GM12891 (cell line): ENCODE data around the gene MMADHC.

Source experiments
- DNase-seq: peaks from one replicate; pipeline ENCODE4 v3.0.0; 2011; ENCODE audit warnings: low spot score; ENCODE audit not compliant: insufficient read length
- FAIRE-seq: peaks from 2 replicates; lab custom pipeline; 2011; peaks lifted over from hg19 to GRCh38; lab: Jason Lieb, UNC
- PAX5 ChIP-seq: IDR thresholded peaks from 2 replicates; pipeline ENCODE4 v1.6.1; 2011; ENCODE audit warnings: low read length, moderate library complexity, mild to moderate bottlenecking; ENCODE audit not compliant: insufficient read depth, severe bottlenecking
- POLR2A ChIP-seq: IDR thresholded peaks from 2 replicates; pipeline ENCODE4 v1.6.1; 2011; ENCODE audit warnings: low read depth, low read length, control low read depth
- POLR2AphosphoS5 ChIP-seq: IDR thresholded peaks from 2 replicates; pipeline ENCODE4 v1.6.1; 2011; ENCODE audit warnings: low read depth, low read length, control low read depth
- POU2F2 ChIP-seq: IDR thresholded peaks from 2 replicates; pipeline ENCODE4 v1.6.1; 2011; ENCODE audit warnings: low read depth, mild to moderate bottlenecking, control low read depth, low read length, moderate library complexity
- SPI1 ChIP-seq: IDR thresholded peaks from 2 replicates; pipeline ENCODE4 v1.6.1; 2011; ENCODE audit warnings: low read depth, low read length, control low read depth
- TAF1 ChIP-seq: IDR thresholded peaks from 2 replicates; pipeline ENCODE4 v1.6.1; 2011; ENCODE audit warnings: low read depth, low read length, control low read depth

The MMADHC gene

GRCh38 chr2:149538138-149538833 is 49.3 kb downstream of the MMADHC start:
- FAIRE-seq (no peak), DNase-seq (no peak)
- no peak for TF ChIP-seq POLR2A
- TF ChIP-seq POLR2AphosphoS5 = no peak
- no peak for TF ChIP-seq SPI1
- no peak for TF ChIP-seq POU2F2
- no peak for TF ChIP-seq PAX5
- no peak for TF ChIP-seq TAF1

- DNase-seq (no peak), FAIRE-seq (no peak)
- TF ChIP-seq POLR2AphosphoS5 = no peak
- TF ChIP-seq SPI1 = no peak
- TF ChIP-seq POLR2A = no peak
- no peak for TF ChIP-seq PAX5
- TF ChIP-seq POU2F2 = no peak
- TF ChIP-seq TAF1 = no peak
These were observed 50.4 kb downstream of the MMADHC start for GRCh38 chr2:149537092-149537726.

GRCh38 chr2:149536649-149537048 is 50.9 kb downstream of the MMADHC start:
- FAIRE-seq (no peak), DNase-seq (no peak)
- TF ChIP-seq PAX5 (no peak), TAF1 (no peak)

GRCh38 chr2:149534674-149535073 is 52.9 kb downstream of the MMADHC start:
- TF ChIP-seq PAX5 = no peak
- TF ChIP-seq SPI1 = no peak
- TF ChIP-seq POLR2AphosphoS5 = no peak
- no peak for TF ChIP-seq POU2F2
- no peak for TF ChIP-seq TAF1
- no peak for TF ChIP-seq POLR2A
- FAIRE-seq = no peak
- no peak for DNase-seq

GRCh38 chr2:149528983-149529382 is 58.6 kb downstream of the MMADHC start:
- DNase-seq = no peak
- no peak for TF ChIP-seq SPI1
- no peak for TF ChIP-seq POLR2AphosphoS5
- TF ChIP-seq POU2F2 = no peak
- TF ChIP-seq POLR2A = no peak
- TF ChIP-seq TAF1 = no peak
- no peak for TF ChIP-seq PAX5
- peak; percentile 5 for FAIRE-seq

- no peak for TF ChIP-seq POU2F2
- TF ChIP-seq POLR2A = no peak
- no peak for TF ChIP-seq PAX5
- no peak for TF ChIP-seq POLR2AphosphoS5
- TF ChIP-seq TAF1 = no peak
- no peak for TF ChIP-seq SPI1
- FAIRE-seq = no peak
- no peak for DNase-seq
These were observed 59.4 kb downstream of the MMADHC start for GRCh38 chr2:149527998-149528755.

- DNase-seq (no peak), FAIRE-seq (no peak)
- TF ChIP-seq SPI1 = no peak
- no peak for TF ChIP-seq POU2F2
- no peak for TF ChIP-seq POLR2AphosphoS5
- TF ChIP-seq PAX5 = no peak
- TF ChIP-seq TAF1 = no peak
These were observed 60.9 kb downstream of the MMADHC start for GRCh38 chr2:149526689-149527088.

GRCh38 chr2:149525323-149525722 is 62.3 kb downstream of the MMADHC start:
- no peak for DNase-seq
- TF ChIP-seq SPI1 (no peak), POLR2A (no peak), TAF1 (no peak), POU2F2 (no peak), PAX5 (no peak), POLR2AphosphoS5 (no peak)
- FAIRE-seq = no peak
